Pancreas (tissue), 10 donors: ENCODE measurements around the gene CEBPE. TPM values are rescaled to one million over a fixed set of nuclear protein-coding genes. Genes with fewer than 3 reads are reported as not detected.
A peak's percentile ranks its signal among the peaks of the same experiment; 100 is the strongest.

Experiments used
- ATAC-seq, 4 donors: fragments of 200-7000 bp; cut with Tn5 transposase; one replicate each; pipeline versions ENCODE4 v1.8.0 to v1.9.1; 2020; ENCODE audit warnings: mild to moderate bottlenecking in 4 of 4, moderate library complexity in 4 of 4
- DNase-seq, 6 donors: peaks; one replicate each; pipeline ENCODE4 v3.0.0-alpha.2; 2020
- FAIRE-seq: peaks from 2 replicates; lab custom pipeline; 2012; peaks lifted over from hg19 to GRCh38; lab: Jason Lieb, UNC
- H3K27ac ChIP-seq, 4 donors: fragments of 200-600 bp; sonication (generic); 1 replicate in 3 of 4; 2 replicates in 1 of 4; pipeline versions ENCODE4 v1.5.0 to v1.8.0; 2020
- H3K27me3 ChIP-seq, 4 donors: fragments of 200-600 bp; one replicate each; pipeline ENCODE4 v1.8.0; 2021
- H3K36me3 ChIP-seq, 3 donors: fragments of 200-600 bp; sonication (generic) in 1 of 3; one replicate each; pipeline versions ENCODE4 v1.5.0 to v1.8.0; 2020 to 2021
- H3K4me1 ChIP-seq, 3 donors: fragments of 200-600 bp; one replicate each; pipeline ENCODE4 v1.8.0; 2021
- H3K4me3 ChIP-seq, 4 donors: fragments of 200-600 bp; sonication (generic) in 2 of 4; one replicate each; pipeline versions ENCODE4 v1.5.0 to v1.8.0; 2020 to 2021
- H3K9me3 ChIP-seq, 4 donors: fragments of 200-600 bp; one replicate each; pipeline ENCODE4 v1.8.0; 2021
- WGBS, 2 donors: extraction: QIAGEN DNeasy Blood & Tissue Kit; methylation state at CpG; one replicate each; pipeline ENCODE4 v1.1.7; 2013; 5-methylcytosine and 5-hydroxymethylcytosine counted together
- intact Hi-C, 3 donors: fragments of 100-400 bp; cut with DNase I; formaldehyde crosslinking; loops; one replicate each; pipeline versions ENCODE4 v1.11.1 to v1.14.2; 2022
- polyA plus RNA-seq, 2 donors: library from polyadenylated mRNA; stranded (reverse); fragments of 200-250 nt; gene quantifications; one replicate each; pipeline ENCODE4 v1.2.3, GENCODE V29; 2013
- total RNA-seq, 6 donors: library from RNA; stranded (reverse); fragmentation: NEBNext Ultra II Directional in 4 of 6; extraction: Animal tissue kit (Norgen Biotek cat#: 25700) in 4 of 6; gene quantifications; one replicate each; pipeline versions ENCODE4 v1.2.1 to v1.2.4, GENCODE V29; 2021 to 2023
- TF ChIP-seq, protein P1 (sequence below), 4 donors: fragments of 200-600 bp; sonication (generic) in 3 of 4; IDR thresholded peaks; one replicate each; pipeline versions ENCODE4 v1.5.0 to v1.8.0; 2021; ENCODE audit warnings: antibody characterized with exemption in 4 of 4
- donor health status: healthy with polysubstance abuse.
- donor health status: DM: no; HTN: no; CAD: no; lungs with moderate emphysema.
- donor health status: DM: no; HTN: no; CAD: no.
- donor health status: control.
- donor health status: control.
- donor health status: Bipolar disorder and iron deficiency.
- donor health status: DM: yes; HTN: yes; CAD: no.
- donor health status: DM: no; HTN: no; CAD: no.
- donor health status: DM: no; HTN: no; CAD: no.
- donor health status: DM: yes; HTN: yes; CAD: no.

The CEBPE gene
- total and polyA plus RNA-seq, 8 donors = not detected

DNA sequence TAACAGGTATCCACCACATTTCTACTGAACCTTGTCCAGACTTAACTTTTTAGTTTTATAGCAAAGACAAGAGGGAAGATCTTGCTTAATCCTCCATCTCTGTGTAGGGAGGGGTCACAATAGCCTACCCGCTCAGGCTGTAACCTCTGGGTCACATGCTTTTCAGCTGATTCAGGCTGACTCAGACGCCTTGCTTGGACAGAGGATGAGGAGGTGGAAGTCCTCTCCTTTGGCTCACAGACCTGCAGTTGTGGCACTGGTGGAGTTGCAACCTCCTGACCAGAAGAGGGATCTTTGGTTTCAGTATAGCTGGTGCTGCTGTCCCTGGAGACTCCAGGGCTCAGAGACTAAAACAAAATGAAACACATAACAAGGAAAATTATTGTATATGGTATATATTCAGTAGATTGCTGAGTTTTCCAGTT lies 40.4 kb downstream of the CEBPE start:
- Histone ChIP-seq H3K27me3 (no peaks in the 10 kb centered on the region), H3K4me3 (no peak overlapping the region), H3K9me3 (no peaks in the 10 kb centered on the region), H3K36me3 (peaks cover 5 to 76% (median 49%) of the 10 kb centered on the region in 3 donors), H3K4me1 (no peaks in the 10 kb centered on the region), H3K27ac (peak overlapping the region in 1 of 4 donors; percentile 4)
- intact Hi-C loops = no loop called here
- ATAC-seq (peak in 3 of 4 donors; percentile 70 to 87 (median 87)), FAIRE-seq (no peak), DNase-seq (peak in 1 of 6 donors; percentile 58)
- TF ChIP-seq, protein P1, sequence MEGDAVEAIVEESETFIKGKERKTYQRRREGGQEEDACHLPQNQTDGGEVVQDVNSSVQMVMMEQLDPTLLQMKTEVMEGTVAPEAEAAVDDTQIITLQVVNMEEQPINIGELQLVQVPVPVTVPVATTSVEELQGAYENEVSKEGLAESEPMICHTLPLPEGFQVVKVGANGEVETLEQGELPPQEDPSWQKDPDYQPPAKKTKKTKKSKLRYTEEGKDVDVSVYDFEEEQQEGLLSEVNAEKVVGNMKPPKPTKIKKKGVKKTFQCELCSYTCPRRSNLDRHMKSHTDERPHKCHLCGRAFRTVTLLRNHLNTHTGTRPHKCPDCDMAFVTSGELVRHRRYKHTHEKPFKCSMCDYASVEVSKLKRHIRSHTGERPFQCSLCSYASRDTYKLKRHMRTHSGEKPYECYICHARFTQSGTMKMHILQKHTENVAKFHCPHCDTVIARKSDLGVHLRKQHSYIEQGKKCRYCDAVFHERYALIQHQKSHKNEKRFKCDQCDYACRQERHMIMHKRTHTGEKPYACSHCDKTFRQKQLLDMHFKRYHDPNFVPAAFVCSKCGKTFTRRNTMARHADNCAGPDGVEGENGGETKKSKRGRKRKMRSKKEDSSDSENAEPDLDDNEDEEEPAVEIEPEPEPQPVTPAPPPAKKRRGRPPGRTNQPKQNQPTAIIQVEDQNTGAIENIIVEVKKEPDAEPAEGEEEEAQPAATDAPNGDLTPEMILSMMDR (IDR thresholded peaks at IDR 0.05) = no peak
- WGBS, 2 donors = 64 to 68% methylated on average over 2 of the region's 2 CpGs

DNA sequence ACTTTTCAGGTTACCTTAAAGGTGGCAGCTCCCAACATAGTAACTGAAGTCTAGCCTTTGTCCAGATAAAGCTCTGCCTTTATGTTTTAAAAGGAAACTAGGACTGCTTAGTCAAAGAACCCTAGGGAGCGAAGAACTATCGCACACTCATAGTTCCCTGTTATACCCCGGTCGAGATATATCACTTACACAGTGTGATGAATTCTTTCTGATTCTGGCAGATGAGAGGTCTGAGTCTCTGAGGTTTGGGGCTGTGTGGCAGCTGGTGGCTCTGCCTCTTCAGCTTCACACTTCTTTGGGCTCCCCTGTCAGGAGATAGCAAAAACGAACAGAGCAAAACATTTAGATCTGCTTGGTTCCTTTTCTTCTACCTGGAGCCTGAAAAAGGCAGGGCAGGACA lies 41.1 kb downstream of the CEBPE start:
- no peaks in the 10 kb centered on the region for H3K27me3 ChIP-seq
- FAIRE-seq = no peak
- 79 to 81% methylated on average over 5 of the region's 5 CpGs for WGBS, 2 donors
- H3K36me3 ChIP-seq = peaks cover 5 to 71% (median 43%) of the 10 kb centered on the region in 3 donors
- no peak for DNase-seq
- peak overlapping the region in 2 of 4 donors; percentile 16 to 19 for H3K27ac ChIP-seq
- H3K4me1 ChIP-seq = peaks cover 0 to 2% (median 2%) of the 10 kb centered on the region in 3 donors
- H3K4me3 ChIP-seq = no peak overlapping the region
- TF ChIP-seq, protein P1 (IDR thresholded peaks at IDR 0.05) = no peak
- intact Hi-C loops = no loop called here
- H3K9me3 ChIP-seq = no peaks in the 10 kb centered on the region
- ATAC-seq = peak in 1 of 4 donors; percentile 7

DNA sequence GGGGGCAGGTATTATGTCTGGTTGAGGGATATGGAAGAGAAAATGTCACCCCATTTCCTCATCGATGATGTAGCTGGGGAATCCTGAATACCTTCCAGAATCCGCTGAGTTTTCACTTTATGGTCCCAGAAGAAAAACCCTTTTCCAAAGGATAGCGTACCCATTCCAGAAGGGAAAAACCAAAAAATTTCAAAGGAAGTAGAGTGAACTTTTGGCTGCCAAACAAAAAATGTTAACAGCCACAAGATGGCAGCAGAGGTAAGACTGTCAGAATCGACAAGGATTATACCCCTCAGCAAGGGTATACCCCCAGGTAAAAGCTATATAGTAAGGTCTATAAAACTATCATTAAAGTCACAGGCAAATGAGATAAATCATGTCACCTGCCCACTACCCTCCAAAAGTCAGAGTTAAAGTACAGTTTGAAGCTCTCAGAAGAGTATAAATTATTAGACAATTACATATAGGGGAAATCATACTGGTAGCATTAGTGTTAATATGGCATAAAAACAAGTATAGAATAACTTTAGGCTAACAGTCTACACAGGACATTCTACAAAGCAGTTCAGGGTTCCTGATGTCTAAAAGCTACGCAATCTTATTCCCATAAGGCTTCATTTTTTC lies 42.2 kb downstream of the CEBPE start:
- H3K27me3 ChIP-seq = no peaks in the 10 kb centered on the region
- H3K27ac ChIP-seq = no peak overlapping the region
- no peak for FAIRE-seq
- TF ChIP-seq, protein P1 (IDR thresholded peaks at IDR 0.05) = peak; percentile 35 to 53 (median 49)
- H3K4me3 ChIP-seq = no peak overlapping the region
- 63 to 70% methylated on average over 5 of the region's 5 CpGs for WGBS, 2 donors
- peaks cover 8 to 13% (median 12%) of the 10 kb centered on the region in 3 donors for H3K4me1 ChIP-seq
- peaks cover 5 to 75% (median 39%) of the 10 kb centered on the region in 3 donors for H3K36me3 ChIP-seq
- no peaks in the 10 kb centered on the region for H3K9me3 ChIP-seq
- ATAC-seq = peak; percentile 24 to 60 (median 50)
- intact Hi-C loops = no loop called here
- no peak for DNase-seq

DNA sequence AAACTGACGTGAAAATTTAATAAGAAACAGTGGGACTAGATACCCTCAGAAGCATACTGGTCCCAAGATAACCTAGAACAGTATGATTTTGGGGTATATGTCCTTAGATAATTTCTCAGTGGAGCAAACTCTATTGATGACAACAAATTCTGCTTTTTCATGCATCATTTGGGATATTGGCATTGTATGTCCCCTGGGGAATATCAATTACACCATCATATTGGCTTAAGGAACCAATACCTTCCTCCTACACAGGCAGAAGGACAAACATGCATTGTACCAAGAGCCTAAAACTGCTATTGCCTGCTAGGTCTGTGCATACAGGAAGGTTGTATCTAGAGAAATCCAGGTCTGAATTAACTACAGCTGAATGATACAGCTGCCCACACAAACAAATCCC lies 44.1 kb downstream of the CEBPE start:
- intact Hi-C loops = no loop called here
- H3K9me3 ChIP-seq = no peaks in the 10 kb centered on the region
- TF ChIP-seq, protein P1 (IDR thresholded peaks at IDR 0.05) = no peak
- WGBS, 2 donors = 91 to 97% methylated on average over 1 of the region's 1 CpG
- no peak overlapping the region for H3K27ac ChIP-seq
- H3K27me3 ChIP-seq = no peaks in the 10 kb centered on the region
- FAIRE-seq (no peak), ATAC-seq (no peak), DNase-seq (no peak)
- peaks cover 3 to 55% (median 24%) of the 10 kb centered on the region in 3 donors for H3K36me3 ChIP-seq
- H3K4me1 ChIP-seq = peaks cover 16 to 19% (median 18%) of the 10 kb centered on the region in 3 donors
- no peak overlapping the region for H3K4me3 ChIP-seq
